HEK293 (cell line): ENCODE data around the gene XYLB.

ENCODE experiments used
- PRDM1 ChIP-seq: fragments of 450-650 bp; formaldehyde crosslinking; IDR thresholded peaks from 2 replicates; pipeline ENCODE4; 2016; ENCODE audit warnings: missing biosample characterization, missing genetic modification characterization
- YY1 ChIP-seq: fragments of 450-650 bp; formaldehyde crosslinking; IDR thresholded peaks from 2 replicates; pipeline ENCODE4 v1.5.1; 2018; ENCODE audit warnings: missing biosample characterization, missing genetic modification characterization
- ZEB2 ChIP-seq: fragments of 450-650 bp; formaldehyde crosslinking; IDR thresholded peaks from 2 replicates; pipeline ENCODE4 v1.5.1; 2016; ENCODE audit warnings: missing biosample characterization, missing genetic modification characterization
- ZNF114 ChIP-seq: fragments of 450-650 bp; formaldehyde crosslinking; IDR thresholded peaks from 2 replicates; pipeline ENCODE4 v1.5.0; 2017; ENCODE audit warnings: missing biosample characterization, missing genetic modification characterization
- ZNF658 ChIP-seq: fragments of 450-650 bp; formaldehyde crosslinking; IDR thresholded peaks from 2 replicates; pipeline ENCODE4; 2016; ENCODE audit warnings: missing biosample characterization, missing genetic modification characterization
- TF ChIP-seq, protein P1 (sequence below): fragments of 450-650 bp; formaldehyde crosslinking; IDR thresholded peaks from 2 replicates; pipeline ENCODE4 v1.5.1; 2016; ENCODE audit warnings: missing biosample characterization, missing genetic modification characterization, borderline replicate concordance
- TF ChIP-seq, protein P2 (sequence below): fragments of 450-650 bp; formaldehyde crosslinking; IDR thresholded peaks from 2 replicates; pipeline ENCODE4 v1.5.1; 2016; ENCODE audit warnings: missing biosample characterization, missing genetic modification characterization
- TF ChIP-seq, protein P3 (sequence below): fragments of 450-650 bp; IDR thresholded peaks from 2 replicates; pipeline ENCODE4 v1.5.1; 2018; ENCODE audit warnings: missing biosample characterization, mild to moderate bottlenecking, missing genetic modification characterization
- TF ChIP-seq, protein P4 (sequence below): fragments of 450-650 bp; formaldehyde crosslinking; IDR thresholded peaks from 2 replicates; pipeline ENCODE4 v1.5.1; 2017; ENCODE audit warnings: missing biosample characterization, missing genetic modification characterization
- TF ChIP-seq, protein P5 (sequence below): fragments of 450-650 bp; formaldehyde crosslinking; IDR thresholded peaks from 2 replicates; pipeline ENCODE4 v1.5.1; 2016; ENCODE audit warnings: missing biosample characterization, missing genetic modification characterization

DNA sequence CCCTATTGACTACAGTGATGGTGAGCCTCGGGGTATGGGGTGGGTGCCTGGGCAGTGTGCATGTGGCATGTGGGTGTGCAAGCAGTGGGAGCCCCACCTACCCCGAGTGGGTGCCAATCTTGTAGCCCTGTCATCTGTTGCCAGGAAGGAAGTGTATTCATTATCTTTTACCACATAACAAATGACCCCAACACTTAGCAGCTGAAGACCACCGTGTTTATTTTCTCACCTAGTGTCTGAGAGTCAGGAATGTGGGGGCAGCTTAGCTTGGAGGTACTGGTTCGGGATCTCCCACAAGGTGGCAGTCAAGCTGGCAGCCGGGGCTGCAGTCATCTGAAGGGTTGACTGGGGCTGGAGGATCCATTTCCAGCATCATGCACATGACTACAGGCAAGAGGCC, 21.7 kb downstream of the XYLB start:
- TF ChIP-seq, protein P1, sequence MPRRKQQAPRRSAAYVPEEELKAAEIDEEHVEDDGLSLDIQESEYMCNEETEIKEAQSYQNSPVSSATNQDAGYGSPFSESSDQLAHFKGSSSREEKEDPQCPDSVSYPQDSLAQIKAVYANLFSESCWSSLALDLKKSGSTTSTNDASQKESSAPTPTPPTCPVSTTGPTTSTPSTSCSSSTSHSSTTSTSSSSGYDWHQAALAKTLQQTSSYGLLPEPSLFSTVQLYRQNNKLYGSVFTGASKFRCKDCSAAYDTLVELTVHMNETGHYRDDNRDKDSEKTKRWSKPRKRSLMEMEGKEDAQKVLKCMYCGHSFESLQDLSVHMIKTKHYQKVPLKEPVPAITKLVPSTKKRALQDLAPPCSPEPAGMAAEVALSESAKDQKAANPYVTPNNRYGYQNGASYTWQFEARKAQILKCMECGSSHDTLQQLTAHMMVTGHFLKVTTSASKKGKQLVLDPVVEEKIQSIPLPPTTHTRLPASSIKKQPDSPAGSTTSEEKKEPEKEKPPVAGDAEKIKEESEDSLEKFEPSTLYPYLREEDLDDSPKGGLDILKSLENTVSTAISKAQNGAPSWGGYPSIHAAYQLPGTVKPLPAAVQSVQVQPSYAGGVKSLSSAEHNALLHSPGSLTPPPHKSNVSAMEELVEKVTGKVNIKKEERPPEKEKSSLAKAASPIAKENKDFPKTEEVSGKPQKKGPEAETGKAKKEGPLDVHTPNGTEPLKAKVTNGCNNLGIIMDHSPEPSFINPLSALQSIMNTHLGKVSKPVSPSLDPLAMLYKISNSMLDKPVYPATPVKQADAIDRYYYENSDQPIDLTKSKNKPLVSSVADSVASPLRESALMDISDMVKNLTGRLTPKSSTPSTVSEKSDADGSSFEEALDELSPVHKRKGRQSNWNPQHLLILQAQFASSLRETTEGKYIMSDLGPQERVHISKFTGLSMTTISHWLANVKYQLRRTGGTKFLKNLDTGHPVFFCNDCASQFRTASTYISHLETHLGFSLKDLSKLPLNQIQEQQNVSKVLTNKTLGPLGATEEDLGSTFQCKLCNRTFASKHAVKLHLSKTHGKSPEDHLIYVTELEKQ, result no peak
- TF ChIP-seq, protein P2, sequence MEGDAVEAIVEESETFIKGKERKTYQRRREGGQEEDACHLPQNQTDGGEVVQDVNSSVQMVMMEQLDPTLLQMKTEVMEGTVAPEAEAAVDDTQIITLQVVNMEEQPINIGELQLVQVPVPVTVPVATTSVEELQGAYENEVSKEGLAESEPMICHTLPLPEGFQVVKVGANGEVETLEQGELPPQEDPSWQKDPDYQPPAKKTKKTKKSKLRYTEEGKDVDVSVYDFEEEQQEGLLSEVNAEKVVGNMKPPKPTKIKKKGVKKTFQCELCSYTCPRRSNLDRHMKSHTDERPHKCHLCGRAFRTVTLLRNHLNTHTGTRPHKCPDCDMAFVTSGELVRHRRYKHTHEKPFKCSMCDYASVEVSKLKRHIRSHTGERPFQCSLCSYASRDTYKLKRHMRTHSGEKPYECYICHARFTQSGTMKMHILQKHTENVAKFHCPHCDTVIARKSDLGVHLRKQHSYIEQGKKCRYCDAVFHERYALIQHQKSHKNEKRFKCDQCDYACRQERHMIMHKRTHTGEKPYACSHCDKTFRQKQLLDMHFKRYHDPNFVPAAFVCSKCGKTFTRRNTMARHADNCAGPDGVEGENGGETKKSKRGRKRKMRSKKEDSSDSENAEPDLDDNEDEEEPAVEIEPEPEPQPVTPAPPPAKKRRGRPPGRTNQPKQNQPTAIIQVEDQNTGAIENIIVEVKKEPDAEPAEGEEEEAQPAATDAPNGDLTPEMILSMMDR, result no peak
- TF ChIP-seq, protein P3, sequence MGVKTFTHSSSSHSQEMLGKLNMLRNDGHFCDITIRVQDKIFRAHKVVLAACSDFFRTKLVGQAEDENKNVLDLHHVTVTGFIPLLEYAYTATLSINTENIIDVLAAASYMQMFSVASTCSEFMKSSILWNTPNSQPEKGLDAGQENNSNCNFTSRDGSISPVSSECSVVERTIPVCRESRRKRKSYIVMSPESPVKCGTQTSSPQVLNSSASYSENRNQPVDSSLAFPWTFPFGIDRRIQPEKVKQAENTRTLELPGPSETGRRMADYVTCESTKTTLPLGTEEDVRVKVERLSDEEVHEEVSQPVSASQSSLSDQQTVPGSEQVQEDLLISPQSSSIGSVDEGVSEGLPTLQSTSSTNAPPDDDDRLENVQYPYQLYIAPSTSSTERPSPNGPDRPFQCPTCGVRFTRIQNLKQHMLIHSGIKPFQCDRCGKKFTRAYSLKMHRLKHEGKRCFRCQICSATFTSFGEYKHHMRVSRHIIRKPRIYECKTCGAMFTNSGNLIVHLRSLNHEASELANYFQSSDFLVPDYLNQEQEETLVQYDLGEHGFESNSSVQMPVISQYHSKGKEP (tag by site-specific recombination), result no peak
- no peak for TF ChIP-seq ZEB2
- TF ChIP-seq PRDM1 (tag by site-specific recombination), result no peak
- no peak for TF ChIP-seq ZNF114 (tag by site-specific recombination)
- TF ChIP-seq ZNF658 (tag by site-specific recombination), result no peak
- TF ChIP-seq, protein P4, sequence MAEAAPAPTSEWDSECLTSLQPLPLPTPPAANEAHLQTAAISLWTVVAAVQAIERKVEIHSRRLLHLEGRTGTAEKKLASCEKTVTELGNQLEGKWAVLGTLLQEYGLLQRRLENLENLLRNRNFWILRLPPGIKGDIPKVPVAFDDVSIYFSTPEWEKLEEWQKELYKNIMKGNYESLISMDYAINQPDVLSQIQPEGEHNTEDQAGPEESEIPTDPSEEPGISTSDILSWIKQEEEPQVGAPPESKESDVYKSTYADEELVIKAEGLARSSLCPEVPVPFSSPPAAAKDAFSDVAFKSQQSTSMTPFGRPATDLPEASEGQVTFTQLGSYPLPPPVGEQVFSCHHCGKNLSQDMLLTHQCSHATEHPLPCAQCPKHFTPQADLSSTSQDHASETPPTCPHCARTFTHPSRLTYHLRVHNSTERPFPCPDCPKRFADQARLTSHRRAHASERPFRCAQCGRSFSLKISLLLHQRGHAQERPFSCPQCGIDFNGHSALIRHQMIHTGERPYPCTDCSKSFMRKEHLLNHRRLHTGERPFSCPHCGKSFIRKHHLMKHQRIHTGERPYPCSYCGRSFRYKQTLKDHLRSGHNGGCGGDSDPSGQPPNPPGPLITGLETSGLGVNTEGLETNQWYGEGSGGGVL, result no peak
- TF ChIP-seq YY1 (tag by site-specific recombination), result no peak
- TF ChIP-seq, protein P5, sequence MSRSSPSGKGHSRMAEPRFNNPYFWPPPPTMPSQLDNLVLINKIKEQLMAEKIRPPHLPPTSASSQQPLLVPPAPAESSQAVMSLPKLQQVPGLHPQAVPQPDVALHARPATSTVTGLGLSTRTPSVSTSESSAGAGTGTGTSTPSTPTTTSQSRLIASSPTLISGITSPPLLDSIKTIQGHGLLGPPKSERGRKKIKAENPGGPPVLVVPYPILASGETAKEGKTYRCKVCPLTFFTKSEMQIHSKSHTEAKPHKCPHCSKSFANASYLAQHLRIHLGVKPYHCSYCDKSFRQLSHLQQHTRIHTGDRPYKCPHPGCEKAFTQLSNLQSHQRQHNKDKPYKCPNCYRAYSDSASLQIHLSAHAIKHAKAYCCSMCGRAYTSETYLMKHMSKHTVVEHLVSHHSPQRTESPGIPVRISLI, result no peak
